Activated CD8-positive, alpha-beta memory T cell treated with anti-CD3 and anti-CD28 coated beads for 1 hour (primary cell): ENCODE data around the gene EPHA3.

Source experiments
- DNase-seq, 2 donors: peaks; one replicate each; pipeline ENCODE4 v3.0.0-alpha.2; 2020; ENCODE audit warnings: low read depth in 1 of 2; ENCODE audit errors: extremely low read depth in 1 of 2

EPHA3 gene

GRCh38 chr3:89144080-89144479, 36.7 kb downstream of the EPHA3 start:
- DNase-seq: no peak

- DNase-seq: no peak
Measured at GRCh38 chr3:89145995-89146394, 38.6 kb downstream of the EPHA3 start.

GRCh38 chr3:89154416-89154815, 47.0 kb downstream of the EPHA3 start:
- DNase-seq: no peak

- no peak for DNase-seq
Measured at GRCh38 chr3:89155811-89156210, 48.4 kb downstream of the EPHA3 start.

- DNase-seq: no peak
Measured at GRCh38 chr3:89157575-89157974, 50.2 kb downstream of the EPHA3 start.

- no peak for DNase-seq
Measured at GRCh38 chr3:89159605-89160004, 52.2 kb downstream of the EPHA3 start.

- no peak for DNase-seq
Measured at GRCh38 chr3:89164774-89165173, 57.4 kb downstream of the EPHA3 start.

GRCh38 chr3:89165636-89166263, 58.3 kb downstream of the EPHA3 start:
- DNase-seq: no peak

GRCh38 chr3:89171687-89172545, 64.5 kb downstream of the EPHA3 start:
- DNase-seq: no peak

- DNase-seq: no peak
Measured at GRCh38 chr3:89173546-89173945, 66.1 kb downstream of the EPHA3 start.

- no peak for DNase-seq
Measured at GRCh38 chr3:89179355-89180001, 72.1 kb downstream of the EPHA3 start.

GRCh38 chr3:89180334-89180733, 72.9 kb downstream of the EPHA3 start:
- no peak for DNase-seq

GRCh38 chr3:89182056-89182455, 74.6 kb downstream of the EPHA3 start:
- no peak for DNase-seq

- no peak for DNase-seq
Measured at GRCh38 chr3:89184151-89184995, 77.0 kb downstream of the EPHA3 start.

- DNase-seq: no peak
Measured at GRCh38 chr3:89186456-89186855, 79.0 kb downstream of the EPHA3 start.

- no peak for DNase-seq
Measured at GRCh38 chr3:89198591-89198990, 91.2 kb downstream of the EPHA3 start.

- no peak for DNase-seq
Measured at GRCh38 chr3:89212619-89213018, 105.2 kb downstream of the EPHA3 start.

- no peak for DNase-seq
Measured at GRCh38 chr3:89216016-89216739, 108.8 kb downstream of the EPHA3 start.

GRCh38 chr3:89217148-89217685, 109.8 kb downstream of the EPHA3 start:
- no peak for DNase-seq

- DNase-seq: no peak
Measured at GRCh38 chr3:89221924-89222323, 114.5 kb downstream of the EPHA3 start.
